ENCODE results near the gene MRS2. TPM values are rescaled to one million over a fixed set of nuclear protein-coding genes. Genes with fewer than 3 reads are reported as not detected.

MRS2 gene
- total RNA-seq, 1 experiment from 2014 or later: 85.8 TPM

GRCh38 chr6:24460966-24461365 is 58.2 kb downstream of the MRS2 start:
- H2AK5ac ChIP-seq (ENCODE audit: insufficient read length, low read length): no peak overlapping the region
- no peak overlapping the region for H3K27ac ChIP-seq (ENCODE audit: insufficient read length, low read depth, low read length)
- H4K20me1 ChIP-seq (ENCODE audit: control insufficient read depth, insufficient read depth, insufficient read length): no peaks in the 10 kb centered on the region
- no peak overlapping the region for H4K8ac ChIP-seq (replicated peaks; ENCODE audit: insufficient read length, low read depth, low read length)
- H3K9me3 ChIP-seq (ENCODE audit: control insufficient read depth, low read depth, low read length): no peaks in the 10 kb centered on the region
- H3K79me1 ChIP-seq (ENCODE audit: insufficient read depth, low read depth, low read length, poor library complexity, severe bottlenecking): no peaks in the 10 kb centered on the region
- no peak overlapping the region for H2BK15ac ChIP-seq (ENCODE audit: low read depth, low read length)
- no peak overlapping the region for H3K14ac ChIP-seq (ENCODE audit: insufficient read depth, low read length)
- H2BK12ac ChIP-seq (ENCODE audit: insufficient read length, low read depth, low read length): no peak overlapping the region
- H3K36me3 Mint-ChIP-seq (ENCODE audit: insufficient read depth in 1 of 3, low read depth in 3 of 3): peaks cover 0 to 5% (median 0%) of the 10 kb centered on the region in 3 experiments; a peak in 2 of 7 replicates
- H3K4me1 ChIP-seq (ENCODE audit: insufficient read depth, low read length): no peaks in the 10 kb centered on the region
- no peak overlapping the region for H3K4me2 ChIP-seq (ENCODE audit: insufficient read depth, insufficient read length, low read length)
- H4K91ac ChIP-seq (ENCODE audit: insufficient read length, low read depth, low read length): no peak overlapping the region
- H3K9ac ChIP-seq (ENCODE audit: extremely low read depth, insufficient read length, low read length): no peak overlapping the region
- TF ChIP-seq CTCF (conservative IDR thresholded peaks at IDR 0.05): no peak
- H3K9me3 Mint-ChIP-seq: no peaks in the 10 kb centered on the region
- H3K4ac ChIP-seq (ENCODE audit: low read depth, low read length): no peak overlapping the region
- 0 out of 4 replicates have a peak, but pooled peaks cover 0 to 7% of the 10 kb centered on the region in 2 experiments for H3K4me1 Mint-ChIP-seq
- H3K27ac Mint-ChIP-seq: no peak overlapping the region
- no peak for DNase-seq
- no CpG with 5 or more reads among the region's 4 CpGs for WGBS (ENCODE audit: extremely low coverage, insufficient read length, low lambda C conversion rate)
- H3K23me2 ChIP-seq (ENCODE audit: insufficient read length, low read depth, low read length, poor library complexity, severe bottlenecking): no peaks in the 10 kb centered on the region
- H4K5ac ChIP-seq (ENCODE audit: insufficient read length, low read depth, low read length): no peak overlapping the region
- no peak overlapping the region for H3K4me3 Mint-ChIP-seq
- no peak overlapping the region for H2BK5ac ChIP-seq (ENCODE audit: insufficient read length, low read length)
- no peak overlapping the region for H2BK120ac ChIP-seq (ENCODE audit: low read depth, low read length, poor library complexity, severe bottlenecking)
- no peaks in the 10 kb centered on the region for H3K27me3 ChIP-seq (ENCODE audit: insufficient read depth, low read length)
- H3K27me3 Mint-ChIP-seq (ENCODE audit: low read depth): no peaks in the 10 kb centered on the region
- H3T11ph ChIP-seq (ENCODE audit: low read length): no peak overlapping the region
- H3K79me2 ChIP-seq (ENCODE audit: insufficient read depth, low read length): no peaks in the 10 kb centered on the region
- no peak overlapping the region for H3K56ac ChIP-seq (ENCODE audit: insufficient read length, low read depth, low read length)
- no peak overlapping the region for H2AFZ ChIP-seq (ENCODE audit: low read length)
- no peak overlapping the region for H2BK20ac ChIP-seq (ENCODE audit: low read depth, low read length, poor library complexity, severe bottlenecking)
- H3K18ac ChIP-seq (ENCODE audit: insufficient read length, low read depth, low read length): no peak overlapping the region
- H3K23ac ChIP-seq (ENCODE audit: insufficient read length, low read depth, low read length): no peak overlapping the region

Measured in H9 (cell line).